Stomach (tissue), 4 donors: ENCODE data around the gene RBM18.

Experiments
- CTCF ChIP-seq, 7 experiments: fragments of 450-650 bp in 4 of 7; fragments of 200-600 bp in 3 of 7; sonication (generic) in 3 of 7; IDR thresholded peaks; one replicate each; pipeline ENCODE4 v1.5.1; 2016 to 2019; ENCODE audit warnings: antibody characterized with exemption in 7 of 7, control low read depth in 2 of 7, mild to moderate bottlenecking in 1 of 7
- POLR2A ChIP-seq, 4 donors: fragments of 450-650 bp; IDR thresholded peaks; one replicate each; pipeline ENCODE4 v1.6.1; 2016; ENCODE audit warnings: antibody characterized with exemption in 4 of 4, control low read depth in 2 of 4, mild to moderate bottlenecking in 1 of 4, moderate library complexity in 1 of 4
- POLR2AphosphoS5 ChIP-seq, 3 donors: sonication (generic); formaldehyde crosslinking; IDR thresholded peaks; one replicate each; pipeline ENCODE4 v1.6.1; 2016; ENCODE audit warnings: antibody characterized with exemption in 3 of 3

GRCh38 chr9:122220673-122221182, 43.9 kb downstream of the RBM18 start:
- TF ChIP-seq POLR2AphosphoS5 (IDR thresholded peaks at IDR 0.05) = no peak
- no peak for TF ChIP-seq CTCF (IDR thresholded peaks at IDR 0.05)
- TF ChIP-seq POLR2A (IDR thresholded peaks at IDR 0.05) = no peak
